Occipital lobe (tissue), 3 donors: ENCODE results near the gene WDR82. TPM values are rescaled to one million over a fixed set of nuclear protein-coding genes. Genes with fewer than 3 reads are reported as not detected.
A peak's percentile ranks its signal among the peaks of the same experiment; 100 is the strongest.

Source experiments
- DNase-seq: peaks from one replicate; lab custom pipeline; 2025; lab: John Stamatoyannopoulos, UW
- small RNA-seq: library from RNA; depleted of rRNA; stranded (forward); fragments of <200 nt; gene quantifications from one replicate; pipeline ENCODE3, GENCODE V24; 2014
- total RNA-seq: library from RNA; depleted of rRNA; stranded (reverse); fragments of >200 nt; gene quantifications from one replicate; pipeline ENCODE4 v1.2.3, GENCODE V29; 2014

Gene WDR82
- total RNA-seq, 1 donor from 2014 or later, result 158 TPM

- no peak for DNase-seq
Measured at GRCh38 chr3:52210550-52211046, 67.9 kb downstream of the WDR82 start.

GRCh38 chr3:52210037-52210436, 68.4 kb downstream of the WDR82 start:
- DNase-seq, result no peak

GRCh38 chr3:52208556-52208955, 69.9 kb downstream of the WDR82 start:
- no peak for DNase-seq

- no peak for DNase-seq
Measured at GRCh38 chr3:52205727-52206372, 72.6 kb downstream of the WDR82 start.

Small RNA genes lying within 50 kb of the gene (small RNA-seq; reads per million reads assigned to genes)
- gene MIR135A1, result 2.2 reads per million, percentile 85 among the genes with 10 or more reads in this experiment
- 3,049 reads per million, percentile 99 among the genes with 10 or more reads in this experiment for gene MIRLET7G

Other genes with a start within 250 kb of the WDR82 start
- 10.8 TPM for gene DUSP7, start 222.1 kb downstream of the WDR82 start, total RNA-seq
- 3.1 TPM for gene POC1A, start 124.2 kb downstream of the WDR82 start, total RNA-seq
- 36.2 TPM for gene ALAS1, start 80.5 kb downstream of the WDR82 start, total RNA-seq
- gene TLR9, start 53.0 kb downstream of the WDR82 start, total RNA-seq, result under 0.01 TPM
- 24.8 TPM for gene TWF2, start 39.5 kb downstream of the WDR82 start, total RNA-seq
- gene PPM1M, start 32.9 kb downstream of the WDR82 start, total RNA-seq, result 7.0 TPM
- gene GLYCTK, start 9.2 kb upstream of the WDR82 start, total RNA-seq, result 3.6 TPM
- gene DNAH1, start 37.7 kb upstream of the WDR82 start, total RNA-seq, result 1.6 TPM
- gene BAP1, start 131.4 kb upstream of the WDR82 start, total RNA-seq, result 105 TPM
- 4.7 TPM for gene PHF7, start 132.0 kb upstream of the WDR82 start, total RNA-seq
- gene SEMA3G, start 166.5 kb upstream of the WDR82 start, total RNA-seq, result 3.0 TPM
- gene TNNC1, start 175.4 kb upstream of the WDR82 start, total RNA-seq, result not detected
- 71.4 TPM for gene NISCH, start 177.0 kb upstream of the WDR82 start, total RNA-seq
- 14.8 TPM for gene STAB1, start 216.7 kb upstream of the WDR82 start, total RNA-seq